Mucosa of stomach (tissue), 1 donor: ENCODE results near the gene MAP3K3.

Experiments
- H3K27me3 ChIP-seq: one replicate; pipeline ENCODE4 v1.7.0; 2013; ENCODE audit warnings: mild to moderate bottlenecking, low read length; ENCODE audit not compliant: control insufficient read depth, insufficient read depth
- H3K36me3 ChIP-seq: one replicate; pipeline ENCODE4 v1.7.0; 2013; ENCODE audit warnings: low read length; ENCODE audit not compliant: control insufficient read depth, insufficient read depth
- H3K4me1 ChIP-seq: one replicate; pipeline ENCODE4 v1.7.0; 2013; ENCODE audit warnings: mild to moderate bottlenecking, low read length; ENCODE audit not compliant: control insufficient read depth, insufficient read depth
- H3K4me3 ChIP-seq: one replicate; pipeline ENCODE4 v1.7.0; 2013; ENCODE audit warnings: low read length
- H3K9ac ChIP-seq: one replicate; pipeline ENCODE4 v1.7.0; 2013; ENCODE audit warnings: mild to moderate bottlenecking, low read length, moderate library complexity
- H3K9me3 ChIP-seq: one replicate; pipeline ENCODE4 v1.7.0; 2013; ENCODE audit warnings: mild to moderate bottlenecking, low read length, moderate library complexity; ENCODE audit not compliant: control insufficient read depth
- donor health status: Pancreatic carcinoma.

The MAP3K3 gene

GRCh38 chr17:63600569-63601438, 21.4 kb upstream of the MAP3K3 start, which contains the start of gene TACO1:
Gene TACO1 (plus strand): TSS chr17:63600895. CDS start chr17:63601084, 189 bp downstream.
- Histone ChIP-seq H3K9me3 (no peaks in the 10 kb centered on the region), H3K36me3 (peaks cover under 1% of the 10 kb centered on the region), H3K9ac (peak within 1 kb of the TSS; percentile 90), H3K4me1 (peaks cover 15% of the 10 kb centered on the region), H3K4me3 (peak within 1 kb of the TSS; percentile 76), H3K27me3 (no peaks in the 10 kb centered on the region)

GRCh38 chr17:63601439-63602371, 20.5 kb upstream of the MAP3K3 start:
- Histone ChIP-seq H3K27me3 (no peaks in the 10 kb centered on the region), H3K4me1 (peaks cover 15% of the 10 kb centered on the region), H3K9me3 (no peaks in the 10 kb centered on the region), H3K4me3 (peak overlapping the region; percentile 76), H3K9ac (peak overlapping the region; percentile 90), H3K36me3 (peaks cover 6% of the 10 kb centered on the region)

GRCh38 chr17:63609816-63610573, 12.2 kb upstream of the MAP3K3 start:
- Histone ChIP-seq H3K27me3 (no peaks in the 10 kb centered on the region), H3K4me1 (no peaks in the 10 kb centered on the region), H3K9me3 (no peaks in the 10 kb centered on the region), H3K4me3 (no peak overlapping the region), H3K36me3 (peaks cover 6% of the 10 kb centered on the region), H3K9ac (no peak overlapping the region)

GRCh38 chr17:63610854-63611253, 11.4 kb upstream of the MAP3K3 start:
- no peaks in the 10 kb centered on the region for H3K4me1 ChIP-seq
- no peak overlapping the region for H3K9ac ChIP-seq
- no peaks in the 10 kb centered on the region for H3K9me3 ChIP-seq
- H3K27me3 ChIP-seq = no peaks in the 10 kb centered on the region
- H3K4me3 ChIP-seq = no peak overlapping the region
- H3K36me3 ChIP-seq = peaks cover 5% of the 10 kb centered on the region

GRCh38 chr17:63611354-63611753, 10.9 kb upstream of the MAP3K3 start:
- no peaks in the 10 kb centered on the region for H3K9me3 ChIP-seq
- H3K36me3 ChIP-seq = no peaks in the 10 kb centered on the region
- H3K4me3 ChIP-seq = no peak overlapping the region
- H3K9ac ChIP-seq = no peak overlapping the region
- no peaks in the 10 kb centered on the region for H3K4me1 ChIP-seq
- H3K27me3 ChIP-seq = no peaks in the 10 kb centered on the region

- no peak overlapping the region for H3K9ac ChIP-seq
- H3K27me3 ChIP-seq = no peaks in the 10 kb centered on the region
- no peaks in the 10 kb centered on the region for H3K36me3 ChIP-seq
- no peak overlapping the region for H3K4me3 ChIP-seq
- H3K9me3 ChIP-seq = no peaks in the 10 kb centered on the region
- no peaks in the 10 kb centered on the region for H3K4me1 ChIP-seq
Observed at GRCh38 chr17:63613663-63614062, 8.6 kb upstream of the MAP3K3 start.

GRCh38 chr17:63621229-63621683, 961 bp upstream of the MAP3K3 start:
- Histone ChIP-seq H3K4me3 (peak overlapping the region; percentile 15), H3K36me3 (no peaks in the 10 kb centered on the region), H3K9ac (peak overlapping the region; percentile 56), H3K4me1 (peaks cover 6% of the 10 kb centered on the region), H3K27me3 (no peaks in the 10 kb centered on the region), H3K9me3 (no peaks in the 10 kb centered on the region)

GRCh38 chr17:63622574-63623390, 565 bp downstream of the MAP3K3 start:
- Histone ChIP-seq H3K4me3 (no peak overlapping the region), H3K4me1 (peaks cover 16% of the 10 kb centered on the region), H3K27me3 (no peaks in the 10 kb centered on the region), H3K9me3 (no peaks in the 10 kb centered on the region), H3K36me3 (no peaks in the 10 kb centered on the region), H3K9ac (peak overlapping the region; percentile 36)

- Histone ChIP-seq H3K4me1 (peaks cover 19% of the 10 kb centered on the region), H3K36me3 (no peaks in the 10 kb centered on the region), H3K9me3 (no peaks in the 10 kb centered on the region), H3K4me3 (no peak overlapping the region), H3K27me3 (no peaks in the 10 kb centered on the region), H3K9ac (peak overlapping the region; percentile 36)
Observed at GRCh38 chr17:63623786-63624530, 1.7 kb downstream of the MAP3K3 start.

- Histone ChIP-seq H3K9me3 (no peaks in the 10 kb centered on the region), H3K27me3 (no peaks in the 10 kb centered on the region), H3K36me3 (no peaks in the 10 kb centered on the region), H3K4me1 (peaks cover 25% of the 10 kb centered on the region), H3K9ac (no peak overlapping the region), H3K4me3 (no peak overlapping the region)
Observed at GRCh38 chr17:63624531-63624880, 2.3 kb downstream of the MAP3K3 start.
